Bronchial epithelial cell (primary cell): ENCODE results near the gene ABCC3. TPM values are rescaled to one million over a fixed set of nuclear protein-coding genes. Genes with fewer than 3 reads are reported as not detected.
"Not testable (repeated sequence)": the region's sequence is repeated elsewhere in the genome, so short reads cannot be mapped to it uniquely, and the experiment has no call there.

ENCODE experiments used
- DNase-seq: peaks from one replicate; pipeline ENCODE4 v3.0.0-alpha.2; 2010; ENCODE audit warnings: low read depth
- FAIRE-seq: peaks from 2 replicates; lab custom pipeline; 2011; peaks lifted over from hg19 to GRCh38; lab: Jason Lieb, UNC
- H3K27me3 ChIP-seq: 2 replicates; pipeline ENCODE4 v1.5.1; 2011; ENCODE audit warnings: low read length; ENCODE audit not compliant: control insufficient read depth, insufficient read depth
- H3K36me3 ChIP-seq: 2 replicates; pipeline ENCODE4 v1.5.1; 2011; ENCODE audit warnings: low read length; ENCODE audit not compliant: control insufficient read depth, insufficient read depth
- H3K4me3 ChIP-seq: 2 replicates; pipeline ENCODE4 v1.5.1; 2011; ENCODE audit warnings: mild to moderate bottlenecking, low read depth, low read length, control low read depth
- CTCF ChIP-seq: IDR thresholded peaks from 2 replicates; pipeline ENCODE4 v1.5.1; 2011; ENCODE audit warnings: mild to moderate bottlenecking, moderate library complexity, low read length, control low read depth, inconsistent platforms; ENCODE audit not compliant: insufficient read depth, severe bottlenecking
- total RNA-seq: library from RNA; depleted of rRNA; stranded (reverse); fragments of >200 nt; gene quantifications from 2 replicates; pipeline ENCODE4 v1.2.1, GENCODE V29; 2014

ABCC3 gene
- total RNA-seq, 1 donor from 2014 or later: 33.2 TPM

DNA sequence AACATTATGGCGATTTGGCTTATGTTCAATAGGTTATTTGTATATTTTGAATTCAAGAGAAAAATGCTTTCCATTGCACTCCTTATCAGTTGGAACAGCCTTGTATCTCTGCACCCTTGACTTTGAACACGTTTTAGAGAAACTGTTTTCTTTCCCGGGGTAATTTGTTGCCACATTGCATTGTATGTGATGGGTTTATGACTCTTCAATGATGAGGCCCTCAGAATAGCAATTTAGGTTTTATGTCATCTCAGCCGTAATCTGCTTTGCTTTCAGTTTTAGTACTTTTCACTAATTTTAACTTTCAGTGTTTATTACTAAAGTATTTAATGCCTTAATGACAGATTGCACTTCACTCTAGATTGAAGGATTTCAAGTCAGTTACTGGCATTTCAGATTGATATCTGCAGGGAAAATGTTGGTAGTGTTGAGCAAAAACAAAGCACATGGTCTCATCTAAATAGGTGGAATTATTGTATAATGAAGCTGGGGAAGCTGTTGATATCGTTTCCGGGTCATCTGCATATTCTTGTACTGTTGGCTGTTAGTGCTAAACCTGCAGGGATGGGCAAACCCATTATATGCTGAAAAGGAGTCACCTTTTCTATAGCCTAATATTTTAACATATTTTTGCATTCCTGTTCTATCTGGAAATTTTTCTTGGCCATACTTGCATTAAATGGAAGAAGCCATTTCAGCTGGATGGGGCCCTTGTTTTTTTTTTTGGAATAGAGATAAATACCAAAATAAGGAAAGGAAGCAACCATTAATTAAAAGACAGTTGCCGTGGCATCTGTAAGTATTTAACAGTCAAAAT is 86.7 kb downstream of the ABCC3 start:
- no peak for TF ChIP-seq CTCF
- Histone ChIP-seq H3K36me3 (no peaks in the 10 kb centered on the region), H3K4me3 (peak overlapping the region; percentile 77), H3K27me3 (no peaks in the 10 kb centered on the region)
- DNase-seq (peak; percentile 30), FAIRE-seq (no peak)

DNA sequence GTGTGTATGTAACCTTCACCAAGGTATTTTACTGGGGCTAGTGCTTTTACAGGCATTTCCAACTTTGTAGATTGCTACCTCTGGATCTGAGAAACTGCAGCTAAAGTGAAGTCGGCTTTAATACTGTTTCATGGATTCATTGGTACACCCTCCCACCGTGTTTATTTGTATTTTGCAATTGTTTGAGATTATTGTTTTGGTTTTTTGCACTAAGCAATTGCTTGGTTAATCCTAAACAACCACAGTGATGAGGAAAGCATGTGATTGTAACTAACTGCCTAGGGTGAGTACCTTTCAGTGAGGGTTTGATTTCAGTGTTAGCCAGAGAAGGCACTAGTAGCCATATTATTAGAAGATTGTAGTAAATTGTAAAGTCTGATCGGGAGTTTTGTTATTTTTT is 88.1 kb downstream of the ABCC3 start:
- Histone ChIP-seq H3K27me3 (no peaks in the 10 kb centered on the region), H3K4me3 (no peak overlapping the region), H3K36me3 (no peaks in the 10 kb centered on the region)
- no peak for TF ChIP-seq CTCF
- FAIRE-seq: no peak
- no peak for DNase-seq

- not testable (repeated sequence) for H3K4me3 ChIP-seq, H3K36me3 ChIP-seq, DNase-seq, FAIRE-seq, H3K27me3 ChIP-seq
Measured at GRCh38 chr17:50724622-50725021, 89.9 kb downstream of the ABCC3 start.

GRCh38 chr17:50725769-50726655 is 91.3 kb downstream of the ABCC3 start:
- DNase-seq: no peak

GRCh38 chr17:50728112-50728429 is 93.4 kb downstream of the ABCC3 start:
- no peaks in the 10 kb centered on the region for H3K27me3 ChIP-seq
- DNase-seq: no peak
- H3K36me3 ChIP-seq: no peaks in the 10 kb centered on the region
- H3K4me3 ChIP-seq: no peak overlapping the region
- no peak for FAIRE-seq
- TF ChIP-seq CTCF: no peak

More at GRCh38 chr17:50725769-50726655, 91.3 kb downstream of the ABCC3 start:
- no peak overlapping the region for H3K4me3 ChIP-seq
- TF ChIP-seq CTCF: no peak
- no peaks in the 10 kb centered on the region for H3K27me3 ChIP-seq
- no peak for FAIRE-seq
- H3K36me3 ChIP-seq: no peaks in the 10 kb centered on the region
